Loucy (cell line): ENCODE data around the gene UCHL5.

Source experiments
- H2AFZ ChIP-seq: fragments of 200-600 bp; sonication (generic); 2 replicates; pipeline ENCODE4 v1.6.0; 2016; ENCODE audit warnings: antibody characterized with exemption, mild to moderate bottlenecking, low read length, moderate library complexity
- H3F3A ChIP-seq: fragments of 200-600 bp; 2 replicates; pipeline ENCODE4 v1.6.0; 2016; ENCODE audit warnings: antibody characterized with exemption, low read depth, mild to moderate bottlenecking
- H3K27me3 ChIP-seq: fragments of 200-600 bp; sonication (generic); 2 replicates; pipeline ENCODE4 v1.6.1; 2014; ENCODE audit warnings: low read length, mild to moderate bottlenecking; ENCODE audit not compliant: insufficient read depth, poor library complexity, severe bottlenecking
- H3K36me3 ChIP-seq: fragments of 200-600 bp; sonication (generic); 2 replicates; pipeline ENCODE4 v1.6.1; 2016; ENCODE audit warnings: low read length; ENCODE audit not compliant: insufficient read depth
- H3K4me1 ChIP-seq: fragments of 200-600 bp; sonication (generic); 2 replicates; pipeline ENCODE4 v1.5.1; 2014; ENCODE audit warnings: low read length, mild to moderate bottlenecking; ENCODE audit not compliant: insufficient read depth, poor library complexity, severe bottlenecking
- H3K4me2 ChIP-seq: fragments of 200-600 bp; sonication (generic); 2 replicates; pipeline ENCODE4 v1.6.0; 2014; ENCODE audit warnings: antibody characterized with exemption, low read length, low read depth, mild to moderate bottlenecking; ENCODE audit not compliant: poor library complexity, severe bottlenecking
- H3K4me3 ChIP-seq: fragments of 200-600 bp; sonication (generic); 2 replicates; pipeline ENCODE4 v1.5.1; 2014; ENCODE audit warnings: low read length, mild to moderate bottlenecking, mixed read lengths; ENCODE audit not compliant: poor library complexity, severe bottlenecking
- H3K79me2 ChIP-seq: fragments of 200-600 bp; sonication (generic); 2 replicates; pipeline ENCODE4 v1.6.1; 2014; ENCODE audit warnings: low read length; ENCODE audit not compliant: insufficient read depth
- H3K9ac ChIP-seq: fragments of 200-600 bp; sonication (generic); 2 replicates; pipeline ENCODE4 v1.6.0; 2014; ENCODE audit warnings: mild to moderate bottlenecking, low read depth, low read length, moderate library complexity; ENCODE audit not compliant: poor library complexity, severe bottlenecking
- H3K9me2 ChIP-seq: fragments of 200-600 bp; sonication (generic); replicated peaks from 2 replicates; pipeline ENCODE4 v1.6.1; 2016; ENCODE audit warnings: low read depth, low read length, mixed read lengths
- H3K9me3 ChIP-seq: fragments of 200-600 bp; sonication (generic); 2 replicates; pipeline ENCODE4 v1.6.1; 2014; ENCODE audit warnings: mild to moderate bottlenecking, antibody characterized with exemption, low read length, low read depth; ENCODE audit not compliant: insufficient read depth
- H4K20me1 ChIP-seq: fragments of 200-600 bp; sonication (generic); 2 replicates; pipeline ENCODE4 v1.6.0; 2014; ENCODE audit warnings: antibody characterized with exemption, low read length, mild to moderate bottlenecking; ENCODE audit not compliant: insufficient read depth, poor library complexity, severe bottlenecking
- CTCF ChIP-seq: fragments of 200-600 bp; sonication (generic); conservative IDR thresholded peaks from 2 replicates; pipeline ENCODE4 v1.5.1; 2014; ENCODE audit warnings: mild to moderate bottlenecking, antibody characterized with exemption, low read length
- EZH2phosphoT487 ChIP-seq: fragments of 200-600 bp; IDR thresholded peaks from 2 replicates; pipeline ENCODE4 v1.6.1; 2018; ENCODE audit warnings: antibody characterized with exemption, mild to moderate bottlenecking, moderate library complexity, borderline replicate concordance

UCHL5 gene

GRCh38 chr1:193042766-193043691, 16.1 kb downstream of the UCHL5 start:
- no peaks in the 10 kb centered on the region for H4K20me1 ChIP-seq
- peaks cover 28% of the 10 kb centered on the region; the same call in 1 of the 2 replicates for H3K36me3 ChIP-seq
- H3K9me2 ChIP-seq: no peaks in the 10 kb centered on the region
- no peaks in the 10 kb centered on the region for H3F3A ChIP-seq
- H3K9ac ChIP-seq: no peak overlapping the region
- no peaks in the 10 kb centered on the region for H3K27me3 ChIP-seq
- H3K4me3 ChIP-seq: no peak overlapping the region
- no peak overlapping the region for H2AFZ ChIP-seq
- peaks cover 28% of the 10 kb centered on the region; the same call in 1 of the 2 replicates for H3K79me2 ChIP-seq
- peaks cover 14% of the 10 kb centered on the region for H3K4me1 ChIP-seq
- TF ChIP-seq EZH2phosphoT487 (no peak), CTCF (no peak)
- peak overlapping the region; percentile 35 for H3K4me2 ChIP-seq
- H3K9me3 ChIP-seq: no peaks in the 10 kb centered on the region

- Histone ChIP-seq H3K27me3 (no peaks in the 10 kb centered on the region), H4K20me1 (no peaks in the 10 kb centered on the region), H3K9ac (no peak overlapping the region), H3K79me2 (peaks cover 57% of the 10 kb centered on the region), H3K9me3 (no peaks in the 10 kb centered on the region), H3F3A (no peaks in the 10 kb centered on the region), H3K36me3 (peaks cover 5% of the 10 kb centered on the region; the same call in 1 of the 2 replicates), H3K4me1 (peaks cover 14% of the 10 kb centered on the region), H3K9me2 (no peaks in the 10 kb centered on the region), H2AFZ (no peak overlapping the region), H3K4me3 (no peak overlapping the region), H3K4me2 (no peak overlapping the region)
- TF ChIP-seq EZH2phosphoT487: no peak
These were observed 19.1 kb downstream of the UCHL5 start for GRCh38 chr1:193040011-193040410.

GRCh38 chr1:193036337-193037047, 22.7 kb downstream of the UCHL5 start:
- Histone ChIP-seq H3K79me2 (peaks cover 69% of the 10 kb centered on the region), H3K36me3 (no peaks in the 10 kb centered on the region), H3K4me3 (no peak overlapping the region), H3K4me1 (no peaks in the 10 kb centered on the region), H3F3A (no peaks in the 10 kb centered on the region), H4K20me1 (peaks cover 7% of the 10 kb centered on the region), H3K27me3 (no peaks in the 10 kb centered on the region), H3K9me2 (no peaks in the 10 kb centered on the region), H2AFZ (no peak overlapping the region), H3K4me2 (no peak overlapping the region), H3K9ac (no peak overlapping the region), H3K9me3 (no peaks in the 10 kb centered on the region)
- TF ChIP-seq EZH2phosphoT487 (no peak), CTCF (no peak)
